Ureter (tissue), 1 donor: ENCODE measurements around the gene KRT3. TPM values are rescaled to one million over a fixed set of nuclear protein-coding genes. Genes with fewer than 3 reads are reported as not detected.
"Not testable (repeated sequence)": the region's sequence is repeated elsewhere in the genome, so short reads cannot be mapped to it uniquely, and the experiment has no call there.

ENCODE experiments used
- DNase-seq: peaks from one replicate; pipeline ENCODE4 v3.0.0-alpha.2; 2020; ENCODE audit warnings: low spot score
- total RNA-seq: library from RNA; stranded (reverse); gene quantifications from one replicate; pipeline ENCODE4 v1.2.4, GENCODE V29; 2023
- donor health status: DM: yes; HTN: yes; CAD: no.

The KRT3 gene
- total RNA-seq, 1 donor from 2014 or later, result not detected

- DNase-seq, result no peak
Observed at GRCh38 chr12:52781399-52782082, 14.4 kb downstream of the KRT3 start.

- DNase-seq, result no peak
Observed at GRCh38 chr12:52779914-52780313, 16.0 kb downstream of the KRT3 start.

GRCh38 chr12:52778833-52779232, 17.1 kb downstream of the KRT3 start:
- no peak for DNase-seq

GRCh38 chr12:52777566-52777965, 18.4 kb downstream of the KRT3 start:
- DNase-seq, result no peak

GRCh38 chr12:52776913-52777395, 19.0 kb downstream of the KRT3 start, which contains the start of gene KRT76:
KRT76 (minus strand) TSS chr12:52777345; CDS start chr12:52777291, 54 bp downstream.
- no peak for DNase-seq

GRCh38 chr12:52776435-52776834, 19.5 kb downstream of the KRT3 start:
- DNase-seq, result no peak

GRCh38 chr12:52774629-52775250, 21.2 kb downstream of the KRT3 start:
- no peak for DNase-seq

GRCh38 chr12:52772772-52773171, 23.1 kb downstream of the KRT3 start:
- no peak for DNase-seq

GRCh38 chr12:52772188-52772587, 23.7 kb downstream of the KRT3 start:
- DNase-seq, result no peak

- no peak for DNase-seq
Observed at GRCh38 chr12:52771505-52771904, 24.4 kb downstream of the KRT3 start.

GRCh38 chr12:52771088-52771487, 24.8 kb downstream of the KRT3 start:
- no peak for DNase-seq

- no peak for DNase-seq
Observed at GRCh38 chr12:52769946-52770345, 26.0 kb downstream of the KRT3 start.

- DNase-seq, result no peak
Observed at GRCh38 chr12:52769354-52769753, 26.6 kb downstream of the KRT3 start.

- no peak for DNase-seq
Observed at GRCh38 chr12:52768479-52769200, 27.3 kb downstream of the KRT3 start.

GRCh38 chr12:52767427-52767826, 28.5 kb downstream of the KRT3 start:
- no peak for DNase-seq

GRCh38 chr12:52767020-52767379, 28.9 kb downstream of the KRT3 start:
- DNase-seq, result no peak

GRCh38 chr12:52766351-52767019, 29.4 kb downstream of the KRT3 start:
- DNase-seq, result no peak

GRCh38 chr12:52765702-52766101, 30.2 kb downstream of the KRT3 start:
- DNase-seq, result no peak

GRCh38 chr12:52763991-52764390, 31.9 kb downstream of the KRT3 start:
- no peak for DNase-seq

GRCh38 chr12:52763036-52763659, 32.8 kb downstream of the KRT3 start:
- DNase-seq, result no peak

- no peak for DNase-seq
Observed at GRCh38 chr12:52761802-52762201, 34.1 kb downstream of the KRT3 start.

GRCh38 chr12:52761218-52761617, 34.7 kb downstream of the KRT3 start:
- DNase-seq, result not testable (repeated sequence)
